H1 (cell line): ENCODE measurements around the gene FAM98C. TPM values are rescaled to one million over a fixed set of nuclear protein-coding genes. Genes with fewer than 3 reads are reported as not detected.

Source experiments
- CTCF ChIA-PET: fragments of 300-600 bp; sonication (Branson Sonifier 250); formaldehyde crosslinking; loops from one replicate; lab custom pipeline; 2021; ENCODE audit not compliant: partially characterized antibody; lab: Charles Lee
- POLR2A ChIA-PET: fragments of 300-600 bp; sonication (Branson Sonifier 250); formaldehyde crosslinking; loops from one replicate; lab custom pipeline; 2021; ENCODE audit warnings: inconsistent platforms; ENCODE audit not compliant: partially characterized antibody; lab: Charles Lee
- DNase-seq, 2 experiments: peaks; one replicate each; pipeline versions ENCODE4 v3.0.0 to v3.0.0-alpha.2; 2010 to 2022; ENCODE audit warnings: low spot score in 2 of 2, low read depth in 1 of 2, mixed read lengths in 1 of 2
- FAIRE-seq: peaks from 2 replicates; lab custom pipeline; 2011; peaks lifted over from hg19 to GRCh38; lab: Jason Lieb, UNC
- H2AFZ ChIP-seq: 2 replicates; pipeline ENCODE4 v1.8.1; 2012; ENCODE audit warnings: low read length, inconsistent platforms
- H2AK5ac ChIP-seq: 2 replicates; pipeline ENCODE4 v1.6.1; 2013; ENCODE audit warnings: low read depth, low read length
- H2BK120ac ChIP-seq: replicated peaks from 2 replicates; pipeline ENCODE3; 2013; ENCODE audit warnings: low read depth, low read length, inconsistent platforms
- H2BK12ac ChIP-seq: 2 replicates; pipeline ENCODE4 v1.6.1; 2013; ENCODE audit warnings: low read depth, low read length
- H2BK15ac ChIP-seq: 2 replicates; pipeline ENCODE4 v1.6.1; 2013; ENCODE audit warnings: low read length
- H2BK20ac ChIP-seq: 2 replicates; pipeline ENCODE4 v1.6.1; 2013; ENCODE audit warnings: low read length
- H2BK5ac ChIP-seq: 2 replicates; pipeline ENCODE4 v1.6.1; 2013; ENCODE audit warnings: low read depth, low read length
- H3K14ac ChIP-seq: 2 replicates; pipeline ENCODE4 v1.6.1; 2013; ENCODE audit warnings: inconsistent platforms; ENCODE audit not compliant: insufficient read length
- H3K18ac ChIP-seq: 2 replicates; pipeline ENCODE4 v1.6.1; 2013; ENCODE audit warnings: low read length; ENCODE audit errors: extremely low read depth
- H3K23ac ChIP-seq: 2 replicates; pipeline ENCODE4 v1.6.1; 2013; ENCODE audit warnings: inconsistent platforms; ENCODE audit not compliant: insufficient read length
- H3K23me2 ChIP-seq: 2 replicates; pipeline ENCODE4 v1.6.1; 2013; ENCODE audit warnings: low read depth, low read length
- H3K27ac ChIP-seq: 2 replicates; pipeline ENCODE4 v1.6.1; 2011; ENCODE audit warnings: low read depth, low read length, inconsistent platforms
- H3K27me3 ChIP-seq, 4 experiments: replicated peaks in 1 of 4; 1 replicate in 1 of 4; 2 replicates in 3 of 4; pipeline versions ENCODE4 v1.6.1 to v1.8.1; 2011 to 2013; ENCODE audit warnings: low read length in 3 of 4, mild to moderate bottlenecking in 3 of 4, inconsistent platforms in 2 of 4, mixed read lengths in 2 of 4, moderate library complexity in 1 of 4; ENCODE audit not compliant: control insufficient read depth in 3 of 4, insufficient read depth in 3 of 4; ENCODE audit errors: extremely low read depth in 1 of 4
- H3K36me3 ChIP-seq, 4 experiments: 2 replicates each; pipeline versions ENCODE4 v1.6.1 to v1.8.1; 2011 to 2013; ENCODE audit warnings: mild to moderate bottlenecking in 4 of 4, low read length in 3 of 4, moderate library complexity in 2 of 4, control low read depth in 1 of 4, inconsistent platforms in 1 of 4; ENCODE audit not compliant: insufficient read depth in 4 of 4, control insufficient read depth in 2 of 4
- H3K4ac ChIP-seq: replicated peaks from 2 replicates; pipeline ENCODE3; 2013; ENCODE audit warnings: low read length, low read depth, mixed read lengths, inconsistent platforms; ENCODE audit not compliant: insufficient read length
- H3K4me1 ChIP-seq, 4 experiments: replicated peaks in 1 of 4; 1 replicate in 1 of 4; 2 replicates in 3 of 4; pipeline versions ENCODE4 v1.6.1 to v1.8.1; 2011 to 2013; ENCODE audit warnings: low read length in 3 of 4, inconsistent platforms in 2 of 4, mixed read lengths in 1 of 4; ENCODE audit not compliant: insufficient read depth in 4 of 4, control insufficient read depth in 3 of 4
- H3K4me2 ChIP-seq, 2 experiments: 2 replicates each; pipeline versions ENCODE4 v1.6.1 to v1.8.1; 2011 to 2013; ENCODE audit warnings: low read depth in 2 of 2, low read length in 2 of 2, control low read depth in 1 of 2, inconsistent platforms in 1 of 2, mild to moderate bottlenecking in 1 of 2; ENCODE audit not compliant: insufficient read depth in 1 of 2
- H3K4me3 ChIP-seq, 4 experiments: fragments of 200-600, 300-600 bp in 1 of 4; sonication (generic), shearing (Covaris generic), sonication (Bioruptor Twin) in 1 of 4; 2 replicates each; pipeline versions ENCODE4 v1.5.1 to v1.8.1; 2011 to 2016; ENCODE audit warnings: low read length in 4 of 4, low read depth in 3 of 4, control low read depth in 2 of 4, inconsistent platforms in 2 of 4, mild to moderate bottlenecking in 2 of 4, mixed read lengths in 1 of 4, moderate library complexity in 1 of 4; ENCODE audit not compliant: insufficient read depth in 2 of 4; ENCODE audit errors: extremely low read depth in 1 of 4
- H3K56ac ChIP-seq: replicated peaks from 2 replicates; pipeline ENCODE3; 2013; ENCODE audit warnings: low read depth, mild to moderate bottlenecking, mixed read lengths, low read length, inconsistent platforms; ENCODE audit not compliant: insufficient read length
- H3K79me1 ChIP-seq: 2 replicates; pipeline ENCODE4 v1.6.1; 2013; ENCODE audit warnings: low read depth, low read length, control low read depth
- H3K79me2 ChIP-seq, 2 experiments: 2 replicates each; pipeline versions ENCODE4 v1.6.1 to v1.8.1; 2012 to 2013; ENCODE audit warnings: low read length in 2 of 2, mild to moderate bottlenecking in 2 of 2, inconsistent platforms in 1 of 2; ENCODE audit not compliant: insufficient read depth in 2 of 2, control insufficient read depth in 1 of 2
- H3K9ac ChIP-seq, 4 experiments: replicated peaks in 1 of 4; 1 replicate in 1 of 4; 2 replicates in 3 of 4; pipeline versions ENCODE4 v1.6.1 to v1.8.1; 2011 to 2013; ENCODE audit warnings: low read depth in 3 of 4, low read length in 3 of 4, control low read depth in 2 of 4, mild to moderate bottlenecking in 2 of 4, moderate library complexity in 2 of 4, inconsistent platforms in 1 of 4; ENCODE audit errors: extremely low read depth in 1 of 4
- H3K9me3 ChIP-seq, 2 experiments: 2 replicates each; pipeline versions ENCODE4 v1.6.1 to v1.8.1; 2012 to 2013; ENCODE audit warnings: mild to moderate bottlenecking in 2 of 2, moderate library complexity in 2 of 2, control low read depth in 1 of 2, inconsistent platforms in 1 of 2, low read depth in 1 of 2, low read length in 1 of 2, mixed read lengths in 1 of 2; ENCODE audit not compliant: insufficient read depth in 2 of 2
- H4K20me1 ChIP-seq, 2 experiments: replicated peaks in 1 of 2; 2 replicates each; pipeline versions ENCODE3 to v1.8.1; 2011 to 2013; ENCODE audit warnings: inconsistent platforms in 2 of 2, low read length in 2 of 2, mild to moderate bottlenecking in 1 of 2; ENCODE audit not compliant: insufficient read depth in 2 of 2, control insufficient read depth in 1 of 2
- H4K5ac ChIP-seq: 2 replicates; pipeline ENCODE4 v1.6.1; 2013; ENCODE audit warnings: low read length, low read depth, mixed read lengths, inconsistent platforms; ENCODE audit not compliant: insufficient read length
- H4K8ac ChIP-seq: 2 replicates; pipeline ENCODE4 v1.8.0; 2013; ENCODE audit warnings: mild to moderate bottlenecking, moderate library complexity, low read length, inconsistent platforms; ENCODE audit not compliant: insufficient read depth; ENCODE audit errors: extremely low read depth
- H4K91ac ChIP-seq: replicated peaks from 2 replicates; pipeline ENCODE3; 2013; ENCODE audit warnings: low read length, mixed read lengths, inconsistent platforms; ENCODE audit not compliant: insufficient read length
- FOSL1 ChIP-seq: IDR thresholded peaks from 2 replicates; pipeline ENCODE4 v1.6.1; 2011; ENCODE audit warnings: mild to moderate bottlenecking, low read depth, low read length, moderate library complexity; ENCODE audit not compliant: insufficient read depth
- ZNF274 ChIP-seq: IDR thresholded peaks from 2 replicates; pipeline ENCODE4 v1.7.0; 2012; ENCODE audit warnings: low read length, borderline replicate concordance; ENCODE audit errors: extremely low read depth
- WGBS, 2 experiments: shearing (Covaris generic) in 1 of 2; methylation state at CpG; one replicate each; pipeline versions ENCODE4 v1.1.6 to v1.1.7; 2013 to 2015; ENCODE audit warnings: low lambda C conversion rate in 2 of 2, mixed read lengths in 2 of 2, inconsistent platforms in 1 of 2, low coverage in 1 of 2, missing lambda C conversion rate in 1 of 2; ENCODE audit not compliant: insufficient replicate concordance in 2 of 2, insufficient coverage in 1 of 2, insufficient read length in 1 of 2; ENCODE audit errors: extremely low coverage in 1 of 2, missing lambda C conversion rate in 1 of 2; 5-methylcytosine and 5-hydroxymethylcytosine counted together
- polyA plus RNA-seq, 7 experiments: library from polyadenylated mRNA; depleted of rRNA in 3 of 7; stranded (reverse) in 5 of 7; unstranded in 2 of 7; fragments of >200 nt in 5 of 7; fragments of 200-250 nt in 2 of 7; gene quantifications; 1 replicate in 5 of 7; 2 replicates in 1 of 7; 4 replicates in 1 of 7; pipeline versions ENCODE4 v1.2.1 to v1.2.3, GENCODE V29; 2011 to 2013; ENCODE audit warnings: missing spikeins in 2 of 7, mixed read lengths in 2 of 7
- total RNA-seq: library from RNA; stranded (reverse); fragmentation: NEBNext Ultra II Directional; extraction: Animal tissue kit (Norgen Biotek cat#: 25700); gene quantifications from 2 replicates; pipeline ENCODE4 v1.2.1, GENCODE V29; 2021

Gene FAM98C
- total and polyA plus RNA-seq, 2 of the 8 experiments (the other 6 are each of a cell fraction or from before 2014, with no cell fraction given), result 6.1 to 9.4 TPM

DNA sequence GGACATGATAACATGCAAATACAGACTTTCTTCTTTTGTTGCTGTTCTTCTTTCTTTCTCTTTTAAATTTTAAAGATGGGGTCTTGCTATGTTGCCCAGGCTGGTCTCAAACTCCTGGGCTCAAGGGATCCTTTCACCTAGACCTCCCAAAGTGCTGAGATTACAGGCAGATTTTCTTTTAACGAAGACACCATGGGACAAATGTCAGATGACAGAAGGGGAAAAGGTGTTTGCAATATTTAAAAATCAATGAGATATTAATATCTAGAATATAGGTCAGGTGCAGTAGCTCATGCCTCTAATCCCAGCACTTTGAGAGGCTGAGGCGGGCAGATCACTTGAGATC, 26.9 kb downstream of the FAM98C start:
- WGBS, 2 experiments, result 89% methylated on average over 2 of the region's 2 CpGs; no CpG with 5 or more reads in 1 of the 2 experiments
- no peak overlapping the region for H3K9ac ChIP-seq
- no peaks in the 10 kb centered on the region for H4K20me1 ChIP-seq
- H4K8ac ChIP-seq, result no peak overlapping the region
- H3K36me3 ChIP-seq, result no peaks in the 10 kb centered on the region
- FAIRE-seq (no peak), DNase-seq (no peak)
- no peaks in the 10 kb centered on the region for H3K27me3 ChIP-seq
- H2BK12ac ChIP-seq, result no peak overlapping the region
- no peaks in the 10 kb centered on the region for H3K9me3 ChIP-seq
- H3K18ac ChIP-seq, result no peak overlapping the region
- no peak overlapping the region for H4K5ac ChIP-seq
- no peak overlapping the region for H3K27ac ChIP-seq
- H2AFZ ChIP-seq, result no peak overlapping the region
- H2BK15ac ChIP-seq, result no peak overlapping the region
- H2AK5ac ChIP-seq, result no peak overlapping the region
- no peak overlapping the region for H3K56ac ChIP-seq
- H2BK5ac ChIP-seq, result no peak overlapping the region
- peaks cover 8% of the 10 kb centered on the region; the same call in 1 of the 2 replicates for H3K23me2 ChIP-seq
- H3K4me1 ChIP-seq, result peaks cover 9 to 13% (median 12%) of the 10 kb centered on the region in 4 experiments
- H2BK120ac ChIP-seq, result no peak overlapping the region
- ChIA-PET POLR2A (interaction anchor here (0.9 to 1.7 kb wide), 2 partner anchors 8 to 42 kb away, joined by 3 read pairs; partner anchors contain the start of gene GGN), CTCF (no interaction called here)
- no peak overlapping the region for H3K23ac ChIP-seq
- no peaks in the 10 kb centered on the region for H3K79me2 ChIP-seq
- H3K4ac ChIP-seq, result no peak overlapping the region
- H4K91ac ChIP-seq, result no peak overlapping the region
- H3K4me2 ChIP-seq, result no peak overlapping the region
- no peak overlapping the region for H3K4me3 ChIP-seq
- H2BK20ac ChIP-seq, result no peak overlapping the region
- no peak overlapping the region for H3K14ac ChIP-seq
- H3K79me1 ChIP-seq, result no peaks in the 10 kb centered on the region
- TF ChIP-seq ZNF274 (no peak), FOSL1 (no peak)
